ENCODE data around the gene TMEM14B. TPM values are rescaled to one million over a fixed set of nuclear protein-coding genes. Genes with fewer than 3 reads are reported as not detected.
"Not testable (repeated sequence)": the region's sequence is repeated elsewhere in the genome, so short reads cannot be mapped to it uniquely, and the experiment has no call there.

Gene TMEM14B
- total RNA-seq: 10 to 100 TPM; 86.9 to 91.3 TPM

GRCh38 chr6:10747251-10747972 lies at the start of gene TMEM14B:
TMEM14B (plus strand) TSS chr6:10747805; CDS start chr6:10749246, 1,441 bp downstream.
- H3K36me3 Mint-ChIP-seq: peaks cover 26% of the 10 kb centered on the region
- peak; percentile 100 for DNase-seq
- CTCF ChIA-PET: interaction anchor here (0.9 to 2.1 kb wide), 8 partner anchors 13 to 346 kb away, joined by 3 to 5 read pairs (median 4); partner anchors contain the start of gene SMIM13

DNA sequence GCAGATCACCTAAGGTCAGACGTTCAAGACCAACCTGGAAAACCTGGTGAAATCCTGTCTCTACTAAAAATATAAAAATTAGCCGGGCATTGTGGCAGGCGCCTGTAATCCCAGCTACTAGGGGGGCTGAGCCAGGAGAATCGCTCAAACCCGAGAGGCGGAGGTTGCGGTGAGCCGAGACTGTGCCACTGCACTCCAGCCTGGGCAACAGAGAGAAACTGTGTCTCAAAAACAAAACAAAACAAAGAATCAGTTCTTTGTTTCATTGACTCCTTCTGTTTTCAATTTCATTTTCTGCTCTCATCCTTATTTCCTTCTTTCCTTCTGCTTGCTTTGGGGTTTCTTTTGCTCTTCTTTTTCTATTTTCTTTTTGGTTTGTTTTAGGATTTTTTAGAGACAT lies 33.6 kb upstream of the TMEM14B start:
- intact Hi-C loops (cut with micrococcal nuclease): no loop called here
- Mint-ChIP-seq H3K4me3 (no peak overlapping the region), H3K36me3 (peaks cover 11% of the 10 kb centered on the region), H3K4me1 (ENCODE audit: low read depth) (no peaks in the 10 kb centered on the region), H3K27me3 (no peaks in the 10 kb centered on the region), H3K9me3 (peaks cover 4% of the 10 kb centered on the region), H3K27ac (no peak overlapping the region)
- ChIA-PET POLR2A (no interaction called here), CTCF (interaction anchor here (1.1 kb wide), 1 partner anchor 34 kb away, joined by 3 read pairs; the partner anchor contains the start of gene TMEM14B)
- DNase-seq: no peak

More at GRCh38 chr6:10747251-10747972, at the start of gene TMEM14B:
- intact Hi-C loops (cut with micrococcal nuclease): loop anchor here (1.0 to 5.0 kb wide), 5 partner anchors 24 to 345 kb away; partner anchors contain the start of genes C6orf52, MAK, PAK1IP1 and SMIM13
- POLR2A ChIA-PET: interaction anchor here (0.6 to 2.6 kb wide), 8 partner anchors 17 to 91 kb away, joined by 3 to 16 read pairs (median 4); partner anchors contain the start of genes C6orf52, MAK, PAK1IP1 and TMEM14C
- Mint-ChIP-seq H3K9me3 (no peaks in the 10 kb centered on the region), H3K27me3 (no peaks in the 10 kb centered on the region), H3K4me3 (peak within 1 kb of the TSS; percentile 88), H3K27ac (peak within 1 kb of the TSS; percentile 86), H3K4me1 (ENCODE audit: low read depth) (peaks cover 47% of the 10 kb centered on the region)

DNA sequence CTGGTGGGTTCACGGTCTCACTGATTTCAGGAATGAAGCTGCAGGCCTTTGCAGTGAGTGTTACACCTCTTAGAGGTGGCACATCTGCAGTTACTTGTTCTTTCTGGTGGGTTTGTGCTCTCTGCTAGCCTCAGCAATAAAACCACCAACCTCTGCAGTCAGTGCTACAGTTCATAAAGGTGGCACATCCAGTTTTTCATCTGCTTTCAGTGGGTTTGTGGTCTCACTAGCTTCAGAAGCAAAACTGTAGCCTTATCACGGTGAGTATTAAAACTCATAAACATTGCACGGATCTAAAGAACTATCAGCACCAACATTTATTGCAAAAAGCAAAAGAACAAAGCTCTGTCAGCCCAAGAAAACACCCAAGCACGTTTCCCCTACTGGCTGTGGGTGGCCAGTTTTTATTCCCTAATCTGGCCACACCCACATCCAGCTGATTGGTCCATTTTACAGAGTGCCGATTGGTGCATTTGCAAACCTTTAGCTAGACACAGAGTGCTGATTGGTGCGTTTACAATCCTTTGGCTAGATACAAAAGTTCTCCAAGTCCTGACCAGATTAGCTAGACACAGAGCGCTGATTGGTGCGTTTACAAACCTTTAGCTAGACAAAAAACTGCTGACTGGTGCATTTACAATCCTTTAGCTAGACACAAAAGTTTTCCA lies 28.2 kb upstream of the TMEM14B start:
- intact Hi-C loops (cut with micrococcal nuclease): no loop called here
- peak overlapping the region; percentile 84 for H3K4me3 Mint-ChIP-seq
- H3K4me1 Mint-ChIP-seq (ENCODE audit: low read depth): peaks cover 30% of the 10 kb centered on the region
- H3K27ac Mint-ChIP-seq: peak overlapping the region; percentile 80
- POLR2A ChIA-PET: interaction anchor here (1.3 to 3.7 kb wide), 2 partner anchors 25 to 27 kb away, joined by 4 to 31 read pairs; partner anchors contain the start of genes C6orf52, PAK1IP1 and TMEM14B
- CTCF ChIA-PET: interaction anchor here (0.7 to 3.2 kb wide), 5 partner anchors 24 to 241 kb away, joined by 3 to 15 read pairs (median 4); partner anchors contain the start of genes C6orf52, PAK1IP1 and TMEM14B
- DNase-seq: peak; percentile 70
- H3K36me3 Mint-ChIP-seq: peaks cover 8% of the 10 kb centered on the region
- peaks cover 10% of the 10 kb centered on the region for H3K9me3 Mint-ChIP-seq
- H3K27me3 Mint-ChIP-seq: no peaks in the 10 kb centered on the region

GRCh38 chr6:10719964-10720264 lies 27.7 kb upstream of the TMEM14B start:
- peaks cover 8% of the 10 kb centered on the region for H3K36me3 Mint-ChIP-seq
- H3K27ac Mint-ChIP-seq: peak overlapping the region; percentile 80
- H3K4me1 Mint-ChIP-seq (ENCODE audit: low read depth): peaks cover 31% of the 10 kb centered on the region
- H3K9me3 Mint-ChIP-seq: peaks cover 10% of the 10 kb centered on the region
- CTCF ChIA-PET: interaction anchor here (0.7 to 3.2 kb wide), 6 partner anchors 9 to 242 kb away, joined by 3 to 15 read pairs (median 4); partner anchors contain the start of genes C6orf52, PAK1IP1 and TMEM14B
- POLR2A ChIA-PET: interaction anchor here (1.3 to 3.7 kb wide), 2 partner anchors 25 to 27 kb away, joined by 4 to 31 read pairs; partner anchors contain the start of genes C6orf52, PAK1IP1 and TMEM14B
- H3K27me3 Mint-ChIP-seq: no peaks in the 10 kb centered on the region
- H3K4me3 Mint-ChIP-seq: peak overlapping the region; percentile 84
- intact Hi-C loops (cut with micrococcal nuclease): loop anchor here (10.0 kb wide), 1 partner anchor 315 kb away; no protein-coding TSS in a partner anchor
- no peak for DNase-seq

- H3K4me1 Mint-ChIP-seq (ENCODE audit: low read depth): peaks cover 33% of the 10 kb centered on the region
- peak overlapping the region; percentile 84 for H3K4me3 Mint-ChIP-seq
- DNase-seq: peak; percentile 72
- peaks cover 10% of the 10 kb centered on the region for H3K9me3 Mint-ChIP-seq
- peak overlapping the region; percentile 82 for H3K27ac Mint-ChIP-seq
- peaks cover 10% of the 10 kb centered on the region for H3K36me3 Mint-ChIP-seq
- intact Hi-C loops (cut with micrococcal nuclease): loop anchor here (10.0 kb wide), 1 partner anchor 316 kb away; no protein-coding TSS in a partner anchor
- CTCF ChIA-PET: interaction anchor here (0.9 to 3.2 kb wide), 6 partner anchors 9 to 242 kb away, joined by 3 to 15 read pairs (median 4); partner anchors contain the start of genes C6orf52, PAK1IP1 and TMEM14B
- no peaks in the 10 kb centered on the region for H3K27me3 Mint-ChIP-seq
- POLR2A ChIA-PET: interaction anchor here (1.3 to 3.7 kb wide), 3 partner anchors 26 kb away, joined by 4 to 31 read pairs (median 16); partner anchors contain the start of genes C6orf52, PAK1IP1 and TMEM14B
Observed at GRCh38 chr6:10720265-10720959, 27.2 kb upstream of the TMEM14B start.

- H3K4me3 Mint-ChIP-seq: peak overlapping the region; percentile 84
Observed at GRCh38 chr6:10720960-10721849, 26.4 kb upstream of the TMEM14B start.

DNA sequence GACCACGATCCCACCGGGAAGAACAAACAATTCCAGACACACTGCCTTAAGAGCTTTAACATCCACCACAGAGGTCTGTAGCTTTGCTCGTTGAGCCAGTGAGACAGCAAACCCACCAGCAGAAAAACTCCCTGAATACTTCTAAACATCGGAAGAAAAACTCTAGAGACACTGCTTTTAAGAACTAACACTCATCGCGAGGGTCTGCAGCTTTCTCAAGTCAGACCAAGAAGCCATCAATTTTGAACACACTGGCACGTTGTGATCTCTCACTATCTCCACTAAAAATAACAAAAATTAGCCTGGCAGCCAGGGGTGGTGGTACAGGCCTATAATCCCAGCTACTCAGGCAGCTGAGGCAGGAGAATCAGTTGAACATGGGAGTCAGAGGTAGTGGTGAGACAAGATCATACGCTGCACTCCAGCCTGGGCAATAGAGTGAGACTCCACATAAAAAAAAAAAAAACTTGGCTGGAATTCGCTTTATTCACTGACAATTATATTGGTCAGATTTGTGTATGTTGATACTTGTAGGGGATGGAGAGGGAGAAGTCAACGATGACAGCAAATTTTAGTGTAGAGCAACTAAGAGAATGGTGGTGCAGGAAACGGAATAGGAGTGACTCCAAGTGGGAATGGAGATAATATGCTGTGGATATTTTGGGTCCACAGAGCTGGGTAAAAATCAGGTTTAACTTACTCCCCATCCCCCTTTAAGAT lies 25.6 kb upstream of the TMEM14B start:
- no peak for DNase-seq
- Mint-ChIP-seq H3K4me3 (peak overlapping the region; percentile 84), H3K27me3 (no peaks in the 10 kb centered on the region), H3K36me3 (peaks cover 11% of the 10 kb centered on the region), H3K9me3 (peaks cover 10% of the 10 kb centered on the region), H3K4me1 (ENCODE audit: low read depth) (peaks cover 34% of the 10 kb centered on the region), H3K27ac (peak overlapping the region; percentile 82)
- intact Hi-C loops (cut with micrococcal nuclease): loop anchor here (2.0 to 10.0 kb wide), 2 partner anchors 193 to 317 kb away; no protein-coding TSS in a partner anchor
- ChIA-PET CTCF (interaction anchor here (3.2 kb wide), 1 partner anchor 27 kb away, joined by 15 read pairs; the partner anchor contains the start of genes C6orf52 and PAK1IP1), POLR2A (interaction anchor here (0.6 to 3.7 kb wide), 8 partner anchors 23 to 372 kb away, joined by 3 to 31 read pairs (median 4); partner anchors contain the start of genes C6orf52, PAK1IP1, SMIM13 and TMEM14B)

More at GRCh38 chr6:10720960-10721849, 26.4 kb upstream of the TMEM14B start:
- peaks cover 34% of the 10 kb centered on the region for H3K4me1 Mint-ChIP-seq (ENCODE audit: low read depth)
- peaks cover 10% of the 10 kb centered on the region for H3K36me3 Mint-ChIP-seq
- peak overlapping the region; percentile 82 for H3K27ac Mint-ChIP-seq
- CTCF ChIA-PET: interaction anchor here (1.0 to 3.2 kb wide), 4 partner anchors 25 to 81 kb away, joined by 3 to 15 read pairs (median 5); partner anchors contain the start of genes C6orf52, PAK1IP1 and TMEM14B
- intact Hi-C loops (cut with micrococcal nuclease): loop anchor here (10.0 kb wide), 1 partner anchor 316 kb away; no protein-coding TSS in a partner anchor
- peaks cover 10% of the 10 kb centered on the region for H3K9me3 Mint-ChIP-seq
- not testable (repeated sequence) for H3K27me3 Mint-ChIP-seq
- POLR2A ChIA-PET: interaction anchor here (1.1 to 3.7 kb wide), 4 partner anchors 25 to 192 kb away, joined by 4 to 31 read pairs (median 11); partner anchors contain the start of genes C6orf52, PAK1IP1 and TMEM14B
- peak; percentile 61 for DNase-seq

- CTCF ChIA-PET: no interaction called here
- Mint-ChIP-seq H3K27ac (peak overlapping the region; percentile 82), H3K36me3 (peaks cover 13% of the 10 kb centered on the region), H3K27me3 (no peaks in the 10 kb centered on the region), H3K4me1 (ENCODE audit: low read depth) (peaks cover 34% of the 10 kb centered on the region), H3K9me3 (peaks cover 10% of the 10 kb centered on the region), H3K4me3 (peak overlapping the region; percentile 84)
- no peak for DNase-seq
- POLR2A ChIA-PET: interaction anchor here (0.6 to 2.9 kb wide), 6 partner anchors 23 to 371 kb away, joined by 3 to 16 read pairs (median 4); partner anchors contain the start of genes C6orf52, PAK1IP1, SMIM13 and TMEM14B
- intact Hi-C loops (cut with micrococcal nuclease): loop anchor here (2.0 to 10.0 kb wide), 2 partner anchors 194 to 318 kb away; no protein-coding TSS in a partner anchor
Observed at GRCh38 chr6:10722570-10722819, 25.1 kb upstream of the TMEM14B start.

DNA sequence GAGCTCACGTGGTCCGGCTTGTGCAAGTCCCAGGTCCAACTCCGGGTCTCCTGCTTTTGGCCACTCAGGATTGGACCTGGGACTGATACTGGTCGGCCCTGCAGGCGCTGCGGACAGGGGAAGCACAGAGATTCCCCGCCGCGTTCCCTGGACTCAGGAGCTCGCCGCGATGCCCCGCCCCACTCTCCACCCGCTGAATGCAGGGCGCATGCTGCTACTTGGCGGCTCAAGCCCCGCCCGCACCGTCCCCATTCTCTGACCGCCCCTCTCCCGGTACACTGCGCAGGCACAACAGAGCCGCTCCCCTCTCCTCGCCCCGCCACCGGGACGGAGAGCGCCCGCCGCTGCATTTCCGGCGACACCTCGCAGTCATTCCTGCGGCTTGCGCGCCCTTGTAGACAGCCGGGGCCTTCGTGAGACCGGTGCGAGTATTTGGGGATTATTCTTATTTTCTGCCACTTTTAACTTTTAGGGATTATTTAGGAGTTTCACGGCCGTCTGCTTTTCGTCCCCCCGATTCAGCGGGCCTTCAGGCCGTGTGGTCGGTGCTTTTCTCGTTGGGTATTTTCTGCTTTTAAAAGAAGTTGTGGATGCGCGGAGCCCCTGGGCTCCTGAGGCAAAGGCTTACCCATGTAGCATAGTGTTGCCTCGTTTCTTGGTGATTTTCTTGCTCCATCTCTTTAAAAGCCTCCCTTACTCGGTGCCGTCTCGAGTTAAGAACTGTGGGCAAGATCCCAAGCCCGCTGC lies 24.6 kb upstream of the TMEM14B start, which contains the start of gene TMEM14C:
Gene TMEM14C, plus strand, starts transcription at position 251 of the 747 bp plus-strand sequence. CDS start 1,544 bp downstream, outside the sequence.
- Mint-ChIP-seq H3K4me1 (ENCODE audit: low read depth) (peaks cover 34% of the 10 kb centered on the region), H3K36me3 (peaks cover 15% of the 10 kb centered on the region), H3K9me3 (peaks cover 10% of the 10 kb centered on the region), H3K27ac (peak within 1 kb of the TSS; percentile 82), H3K27me3 (no peaks in the 10 kb centered on the region), H3K4me3 (peak within 1 kb of the TSS; percentile 84)
- peak; percentile 95 for DNase-seq
- POLR2A ChIA-PET: interaction anchor here (0.6 to 2.9 kb wide), 6 partner anchors 24 to 371 kb away, joined by 3 to 16 read pairs (median 4); partner anchors contain the start of genes C6orf52, PAK1IP1, SMIM13 and TMEM14B
- CTCF ChIA-PET: interaction anchor here (2.4 kb wide), 1 partner anchor 244 kb away, joined by 6 read pairs; no protein-coding TSS in a partner anchor
- intact Hi-C loops (cut with micrococcal nuclease): loop anchor here (1.0 to 10.0 kb wide), 7 partner anchors 24 to 814 kb away; partner anchors contain the start of genes C6orf52, MAK, PAK1IP1 and SMIM13

All from activated CD4-positive, alpha-beta memory T cell treated with anti-CD3 and anti-CD28 coated beads for 36 hours (primary cell).